ENCODE data around the gene TMEM254.
A peak's percentile ranks its signal among the peaks of the same experiment; 100 is the strongest.
"Not testable (repeated sequence)": the region's sequence is repeated elsewhere in the genome, so short reads cannot be mapped to it uniquely, and the experiment has no call there.

Gene TMEM254

GRCh38 chr10:80078448-80079311 lies at the start of gene TMEM254 (continued):
- TF ChIP-seq SP2 (tag by site-specific recombination; IDR thresholded peaks at IDR 0.05), result peak; percentile 68

- H3K27ac ChIP-seq (ENCODE audit: extremely low read depth, low read depth, low read length); POLR2A ChIA-PET; H3K9me3 ChIP-seq (ENCODE audit: control insufficient read depth, insufficient read depth, low read depth, low read length); H3K4me3 ChIP-seq (ENCODE audit: low read depth, low read length); H3K36me3 ChIP-seq (ENCODE audit: control insufficient read depth in 2 of 2, insufficient read depth in 1 of 2, low read length in 2 of 2); H3K4me1 ChIP-seq (ENCODE audit: control insufficient read depth, insufficient read depth, low read length): not testable (repeated sequence)
- peak; percentile 43 for TF ChIP-seq ZNF654 (tag by site-specific recombination; IDR thresholded peaks at IDR 0.05; ENCODE audit: low read depth)
- CTCF ChIA-PET, result interaction anchor here (0.6 to 1.5 kb wide), 9 partner anchors 15 to 559 kb away, joined by 3 to 5 read pairs (median 4); no protein-coding TSS in a partner anchor
Measured at GRCh38 chr10:80029205-80029604, 49.3 kb upstream of the TMEM254 start.

GRCh38 chr10:80029865-80030264 lies 48.6 kb upstream of the TMEM254 start:
- H3K9me3 ChIP-seq (ENCODE audit: control insufficient read depth, insufficient read depth, low read depth, low read length); H3K4me1 ChIP-seq (ENCODE audit: control insufficient read depth, insufficient read depth, low read length); POLR2A ChIA-PET; H3K36me3 ChIP-seq (ENCODE audit: control insufficient read depth in 2 of 2, insufficient read depth in 1 of 2, low read length in 2 of 2); H3K27ac ChIP-seq (ENCODE audit: extremely low read depth, low read depth, low read length); H3K4me3 ChIP-seq (ENCODE audit: low read depth, low read length): not testable (repeated sequence)
- CTCF ChIA-PET, result interaction anchor here (0.6 to 1.5 kb wide), 8 partner anchors 14 to 562 kb away, joined by 3 to 5 read pairs (median 4); no protein-coding TSS in a partner anchor

- TF ChIP-seq REPIN1 (tag by site-specific recombination; IDR thresholded peaks at IDR 0.05; ENCODE audit: low read depth) (no peak), BCL11A (tag by site-specific recombination; IDR thresholded peaks at IDR 0.05; ENCODE audit: low read depth) (no peak), ZNF266 (tag by site-specific recombination; IDR thresholded peaks at IDR 0.05; ENCODE audit: low read depth) (no peak), PRDM4 (tag by site-specific recombination; IDR thresholded peaks at IDR 0.05) (no peak), ZNF155 (tag by site-specific recombination; IDR thresholded peaks at IDR 0.05) (no peak), ZNF350 (tag by site-specific recombination; IDR thresholded peaks at IDR 0.05) (no peak), BCL6B (tag by site-specific recombination; IDR thresholded peaks at IDR 0.05) (no peak), PRDM1 (tag by site-specific recombination; IDR thresholded peaks at IDR 0.05) (no peak)
- TF ChIP-seq, protein P1, sequence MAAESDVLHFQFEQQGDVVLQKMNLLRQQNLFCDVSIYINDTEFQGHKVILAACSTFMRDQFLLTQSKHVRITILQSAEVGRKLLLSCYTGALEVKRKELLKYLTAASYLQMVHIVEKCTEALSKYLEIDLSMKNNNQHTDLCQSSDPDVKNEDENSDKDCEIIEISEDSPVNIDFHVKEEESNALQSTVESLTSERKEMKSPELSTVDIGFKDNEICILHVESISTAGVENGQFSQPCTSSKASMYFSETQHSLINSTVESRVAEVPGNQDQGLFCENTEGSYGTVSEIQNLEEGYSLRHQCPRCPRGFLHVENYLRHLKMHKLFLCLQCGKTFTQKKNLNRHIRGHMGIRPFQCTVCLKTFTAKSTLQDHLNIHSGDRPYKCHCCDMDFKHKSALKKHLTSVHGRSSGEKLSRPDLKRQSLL (tag by site-specific recombination; IDR thresholded peaks at IDR 0.05), result no peak
- TF ChIP-seq, protein P2, sequence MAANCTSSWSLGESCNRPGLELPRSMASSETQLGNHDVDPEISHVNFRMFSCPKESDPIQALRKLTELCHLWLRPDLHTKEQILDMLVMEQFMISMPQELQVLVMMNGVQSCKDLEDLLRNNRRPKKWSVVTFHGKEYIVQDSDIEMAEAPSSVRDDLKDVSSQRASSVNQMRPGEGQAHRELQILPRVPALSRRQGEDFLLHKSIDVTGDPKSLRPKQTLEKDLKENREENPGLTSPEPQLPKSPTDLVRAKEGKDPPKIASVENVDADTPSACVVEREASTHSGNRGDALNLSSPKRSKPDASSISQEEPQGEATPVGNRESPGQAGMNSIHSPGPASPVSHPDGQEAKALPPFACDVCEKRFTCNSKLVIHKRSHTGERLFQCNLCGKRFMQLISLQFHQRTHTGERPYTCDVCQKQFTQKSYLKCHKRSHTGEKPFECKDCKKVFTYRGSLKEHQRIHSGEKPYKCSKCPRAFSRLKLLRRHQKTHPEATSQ (tag by site-specific recombination; IDR thresholded peaks at IDR 0.05), result no peak
- Histone ChIP-seq H3K27ac (ENCODE audit: extremely low read depth, low read depth, low read length) (no peak overlapping the region), H3K4me1 (ENCODE audit: control insufficient read depth, insufficient read depth, low read length) (no peaks in the 10 kb centered on the region), H3K9me3 (ENCODE audit: control insufficient read depth, insufficient read depth, low read depth, low read length) (no peaks in the 10 kb centered on the region), H3K36me3 (ENCODE audit: control insufficient read depth in 2 of 2, insufficient read depth in 1 of 2, low read length in 2 of 2) (no peaks in the 10 kb centered on the region), H3K4me3 (ENCODE audit: low read depth, low read length) (no peak overlapping the region)
- ChIA-PET POLR2A (no interaction called here), CTCF (no interaction called here)
Measured at GRCh38 chr10:80032503-80032902, 46.0 kb upstream of the TMEM254 start.

All from HEK293 (cell line).